Astrocyte (in vitro differentiated cells and primary cell): Measurements from ENCODE around the gene ATAD2B. TPM values are rescaled to one million over a fixed set of nuclear protein-coding genes. Genes with fewer than 3 reads are reported as not detected.
A peak's percentile ranks its signal among the peaks of the same experiment; 100 is the strongest.

Experiments
- DNase-seq: peaks from one replicate; pipeline ENCODE4 v3.0.0-alpha.2; 2010; ENCODE audit warnings: low read depth
- FAIRE-seq: peaks from 2 replicates; lab custom pipeline; 2011; peaks lifted over from hg19 to GRCh38; lab: Jason Lieb, UNC
- H2AFZ ChIP-seq: 2 replicates; pipeline ENCODE4 v1.6.0; 2012; ENCODE audit warnings: low read depth, low read length, inconsistent platforms
- H3K27ac ChIP-seq: 2 replicates; pipeline ENCODE4 v1.5.1; 2011; ENCODE audit warnings: low read depth, low read length, inconsistent platforms
- H3K27me3 ChIP-seq: 2 replicates; pipeline ENCODE4 v1.6.0; 2011; ENCODE audit warnings: low read length, inconsistent platforms; ENCODE audit not compliant: insufficient read depth
- H3K36me3 ChIP-seq: 2 replicates; pipeline ENCODE4 v1.5.1; 2011; ENCODE audit warnings: low read length, inconsistent platforms; ENCODE audit not compliant: insufficient read depth
- H3K4me1 ChIP-seq: 2 replicates; pipeline ENCODE4 v1.5.1; 2011; ENCODE audit warnings: low read length, inconsistent platforms; ENCODE audit not compliant: insufficient read depth
- H3K4me2 ChIP-seq: 2 replicates; pipeline ENCODE4 v1.6.0; 2012; ENCODE audit warnings: low read length, inconsistent platforms
- H3K4me3 ChIP-seq: 2 replicates; pipeline ENCODE4 v1.5.1; 2011; ENCODE audit warnings: low read depth, mild to moderate bottlenecking, low read length, inconsistent platforms; ENCODE audit not compliant: insufficient read depth
- H3K79me2 ChIP-seq: 2 replicates; pipeline ENCODE4 v1.6.0; 2012; ENCODE audit warnings: mild to moderate bottlenecking, low read length, inconsistent platforms; ENCODE audit not compliant: insufficient read depth
- H3K9ac ChIP-seq: 2 replicates; pipeline ENCODE4 v1.6.0; 2012; ENCODE audit warnings: mild to moderate bottlenecking, low read length, inconsistent platforms
- H3K9me3 ChIP-seq: 2 replicates; pipeline ENCODE4 v1.5.1; 2012; ENCODE audit warnings: low read depth, mild to moderate bottlenecking, low read length, inconsistent platforms; ENCODE audit not compliant: insufficient read depth
- H4K20me1 ChIP-seq: 2 replicates; pipeline ENCODE4 v1.6.0; 2012; ENCODE audit warnings: low read length, inconsistent platforms; ENCODE audit not compliant: insufficient read depth
- H3K27ac Mint-ChIP-seq: one replicate; pipeline ENCODE4 v1.8.0; 2021; ENCODE audit warnings: mild to moderate bottlenecking, mixed read lengths; ENCODE audit not compliant: unreplicated experiment
- H3K27me3 Mint-ChIP-seq: one replicate; pipeline ENCODE4 v1.8.0; 2021; ENCODE audit warnings: low read depth, mixed read lengths; ENCODE audit not compliant: unreplicated experiment
- H3K36me3 Mint-ChIP-seq: one replicate; pipeline ENCODE4 v1.8.0; 2021; ENCODE audit warnings: low read depth, mixed read lengths; ENCODE audit not compliant: unreplicated experiment
- H3K4me1 Mint-ChIP-seq: one replicate; pipeline ENCODE4 v1.8.0; 2021; ENCODE audit warnings: low read depth, mixed read lengths; ENCODE audit not compliant: unreplicated experiment
- H3K4me3 Mint-ChIP-seq: one replicate; pipeline ENCODE4 v1.8.0; 2021; ENCODE audit warnings: mild to moderate bottlenecking, moderate library complexity, mixed read lengths; ENCODE audit not compliant: unreplicated experiment
- H3K9me3 Mint-ChIP-seq: one replicate; pipeline ENCODE4 v1.8.0; 2021; ENCODE audit warnings: mild to moderate bottlenecking, mixed read lengths; ENCODE audit not compliant: unreplicated experiment
- CTCF ChIP-seq: IDR thresholded peaks from 2 replicates; pipeline ENCODE4 v1.5.1; 2011; ENCODE audit warnings: low read depth, mild to moderate bottlenecking, inconsistent platforms, low read length, moderate library complexity; ENCODE audit not compliant: insufficient read depth
- EZH2 ChIP-seq: IDR thresholded peaks from 2 replicates; pipeline ENCODE4 v1.6.1; 2012; ENCODE audit warnings: mild to moderate bottlenecking, low read length, inconsistent platforms; ENCODE audit not compliant: insufficient read depth
- total RNA-seq: library from RNA; stranded (reverse); gene quantifications from 2 replicates; pipeline ENCODE4 v1.2.1, GENCODE V29; 2021

The ATAD2B gene
- total RNA-seq, 1 donor from 2014 or later = 12.2 TPM

- Mint-ChIP-seq H3K4me3 (no peak overlapping the region), H3K9me3 (peaks cover 3% of the 10 kb centered on the region), H3K27me3 (no peaks in the 10 kb centered on the region), H3K27ac (no peak overlapping the region), H3K4me1 (no peaks in the 10 kb centered on the region), H3K36me3 (peaks cover 7% of the 10 kb centered on the region)
- Histone ChIP-seq H3K4me1 (no peaks in the 10 kb centered on the region), H3K9me3 (no peaks in the 10 kb centered on the region), H3K27ac (no peak overlapping the region), H3K4me2 (no peak overlapping the region), H4K20me1 (no peaks in the 10 kb centered on the region), H3K9ac (no peak overlapping the region), H2AFZ (no peak overlapping the region), H3K36me3 (peaks cover 4% of the 10 kb centered on the region), H3K79me2 (no peaks in the 10 kb centered on the region), H3K27me3 (no peaks in the 10 kb centered on the region), H3K4me3 (no peak overlapping the region)
- no peak for FAIRE-seq
- no peak for DNase-seq
- TF ChIP-seq CTCF = no peak
- no peak for TF ChIP-seq EZH2
These were observed 180.6 kb downstream of the ATAD2B start for GRCh38 chr2:23746141-23746863.

DNA sequence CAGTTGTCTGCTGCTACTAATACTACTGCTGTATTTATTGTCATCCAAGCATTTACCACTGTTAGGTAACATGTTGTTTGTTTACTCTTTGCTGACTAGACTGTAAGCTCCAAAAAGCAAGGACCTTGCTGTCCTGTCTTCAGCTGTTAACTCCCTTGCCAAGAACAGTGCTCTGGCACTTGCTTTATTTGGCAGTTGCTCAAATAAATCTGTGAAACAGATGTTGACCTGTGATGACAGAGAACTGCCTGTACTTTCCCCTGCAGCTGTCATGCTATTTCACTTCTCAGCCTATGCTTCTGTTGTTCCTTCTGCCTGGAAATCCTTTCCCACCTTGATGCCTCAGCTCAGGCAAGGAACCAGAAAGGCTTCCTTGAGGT, 181.2 kb downstream of the ATAD2B start:
- H3K27ac Mint-ChIP-seq = no peak overlapping the region
- H3K4me2 ChIP-seq = no peak overlapping the region
- FAIRE-seq = no peak

More for the DNA sequence above, 181.2 kb downstream of the ATAD2B start:
- Histone ChIP-seq H3K79me2 (no peaks in the 10 kb centered on the region), H4K20me1 (no peaks in the 10 kb centered on the region), H2AFZ (no peak overlapping the region), H3K9ac (no peak overlapping the region), H3K36me3 (peaks cover 2% of the 10 kb centered on the region), H3K4me3 (no peak overlapping the region), H3K4me1 (no peaks in the 10 kb centered on the region), H3K9me3 (no peaks in the 10 kb centered on the region), H3K27me3 (no peaks in the 10 kb centered on the region), H3K27ac (no peak overlapping the region)
- H3K4me3 Mint-ChIP-seq = no peak overlapping the region
- peak; percentile 24 for DNase-seq
- peaks cover 8% of the 10 kb centered on the region for H3K36me3 Mint-ChIP-seq
- no peaks in the 10 kb centered on the region for H3K4me1 Mint-ChIP-seq
- peaks cover 4% of the 10 kb centered on the region for H3K9me3 Mint-ChIP-seq
- no peaks in the 10 kb centered on the region for H3K27me3 Mint-ChIP-seq
- TF ChIP-seq EZH2 (no peak), CTCF (no peak)
